ENCODE data around the gene HS1BP3. TPM values are rescaled to one million over a fixed set of nuclear protein-coding genes. Genes with fewer than 3 reads are reported as not detected.

HS1BP3 gene
- total and polyA plus RNA-seq, 2 experiments from 2014 or later, result 13.5 to 20.3 TPM

- H3K27ac ChIP-seq, result no peak overlapping the region
- TF ChIP-seq, protein P1, sequence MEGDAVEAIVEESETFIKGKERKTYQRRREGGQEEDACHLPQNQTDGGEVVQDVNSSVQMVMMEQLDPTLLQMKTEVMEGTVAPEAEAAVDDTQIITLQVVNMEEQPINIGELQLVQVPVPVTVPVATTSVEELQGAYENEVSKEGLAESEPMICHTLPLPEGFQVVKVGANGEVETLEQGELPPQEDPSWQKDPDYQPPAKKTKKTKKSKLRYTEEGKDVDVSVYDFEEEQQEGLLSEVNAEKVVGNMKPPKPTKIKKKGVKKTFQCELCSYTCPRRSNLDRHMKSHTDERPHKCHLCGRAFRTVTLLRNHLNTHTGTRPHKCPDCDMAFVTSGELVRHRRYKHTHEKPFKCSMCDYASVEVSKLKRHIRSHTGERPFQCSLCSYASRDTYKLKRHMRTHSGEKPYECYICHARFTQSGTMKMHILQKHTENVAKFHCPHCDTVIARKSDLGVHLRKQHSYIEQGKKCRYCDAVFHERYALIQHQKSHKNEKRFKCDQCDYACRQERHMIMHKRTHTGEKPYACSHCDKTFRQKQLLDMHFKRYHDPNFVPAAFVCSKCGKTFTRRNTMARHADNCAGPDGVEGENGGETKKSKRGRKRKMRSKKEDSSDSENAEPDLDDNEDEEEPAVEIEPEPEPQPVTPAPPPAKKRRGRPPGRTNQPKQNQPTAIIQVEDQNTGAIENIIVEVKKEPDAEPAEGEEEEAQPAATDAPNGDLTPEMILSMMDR (IDR thresholded peaks at IDR 0.05; ENCODE audit: low read depth, low read length), result no peak
- H3K4me3 ChIP-seq, result no peak overlapping the region
- H3K4me1 ChIP-seq (ENCODE audit: low read depth), result peaks cover 5% of the 10 kb centered on the region
- DNase-seq (ENCODE audit: low read depth in 1 of 2, low spot score in 1 of 2), result no peak
- no peaks in the 10 kb centered on the region for H3K27me3 ChIP-seq
- no peaks in the 10 kb centered on the region for H3K36me3 ChIP-seq
- no peaks in the 10 kb centered on the region for H3K9me3 ChIP-seq (ENCODE audit: low read depth)
Measured at GRCh38 chr2:20594048-20594750, 56.7 kb downstream of the HS1BP3 start.

GRCh38 chr2:20593072-20594034 lies 57.5 kb downstream of the HS1BP3 start:
- TF ChIP-seq, protein P1 (IDR thresholded peaks at IDR 0.05; ENCODE audit: low read depth, low read length), result peak; percentile 17
- Histone ChIP-seq H3K4me3 (no peak overlapping the region), H3K4me1 (ENCODE audit: low read depth) (peaks cover 5% of the 10 kb centered on the region), H3K9me3 (ENCODE audit: low read depth) (no peaks in the 10 kb centered on the region), H3K27ac (no peak overlapping the region), H3K27me3 (no peaks in the 10 kb centered on the region), H3K36me3 (no peaks in the 10 kb centered on the region)
- DNase-seq (ENCODE audit: low read depth in 1 of 2, low spot score in 1 of 2), result peak in 1 of 2 donors; percentile 95

- no peak for DNase-seq (ENCODE audit: low read depth in 1 of 2, low spot score in 1 of 2)
- Histone ChIP-seq H3K4me1 (ENCODE audit: low read depth) (peaks cover 4% of the 10 kb centered on the region), H3K27me3 (no peaks in the 10 kb centered on the region), H3K36me3 (no peaks in the 10 kb centered on the region), H3K27ac (no peak overlapping the region), H3K4me3 (no peak overlapping the region), H3K9me3 (ENCODE audit: low read depth) (no peaks in the 10 kb centered on the region)
- TF ChIP-seq, protein P1 (IDR thresholded peaks at IDR 0.05; ENCODE audit: low read depth, low read length), result no peak
Measured at GRCh38 chr2:20592106-20593071, 58.5 kb downstream of the HS1BP3 start.

GRCh38 chr2:20590704-20591515 lies 60.0 kb downstream of the HS1BP3 start:
- Histone ChIP-seq H3K4me3 (no peak overlapping the region), H3K36me3 (no peaks in the 10 kb centered on the region), H3K27me3 (no peaks in the 10 kb centered on the region), H3K4me1 (ENCODE audit: low read depth) (no peaks in the 10 kb centered on the region), H3K9me3 (ENCODE audit: low read depth) (no peaks in the 10 kb centered on the region), H3K27ac (no peak overlapping the region)
- no peak for DNase-seq (ENCODE audit: low read depth in 1 of 2, low spot score in 1 of 2)
- TF ChIP-seq, protein P1 (IDR thresholded peaks at IDR 0.05; ENCODE audit: low read depth, low read length), result no peak
